Measurements from ENCODE around the gene KLK14. TPM values are rescaled to one million over a fixed set of nuclear protein-coding genes. Genes with fewer than 3 reads are reported as not detected.

KLK14 gene
- polyA plus RNA-seq, 5 donors: 0.13 to 0.31 (median 0.23) TPM; not detected in 1

DNA sequence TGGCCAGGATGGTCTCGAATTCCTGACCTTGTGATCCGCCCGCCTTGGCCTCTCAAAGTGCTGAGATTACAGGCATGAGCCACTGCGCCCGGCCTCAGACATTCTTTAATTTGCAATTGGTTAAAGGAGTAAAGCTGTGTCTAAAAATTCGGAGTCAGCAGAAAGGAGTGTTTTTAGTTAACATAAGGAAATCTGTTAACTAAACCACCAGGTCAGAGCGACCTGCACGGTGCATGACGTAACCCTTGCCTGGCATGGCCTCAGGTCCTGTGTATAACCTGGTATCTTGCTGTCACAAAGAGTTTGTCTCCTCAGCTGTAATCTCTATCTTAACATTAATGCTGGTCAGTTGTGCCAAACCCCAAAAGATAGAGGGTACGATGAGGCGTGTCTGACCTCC lies 38.4 kb downstream of the KLK14 start:
- no peak for DNase-seq

DNA sequence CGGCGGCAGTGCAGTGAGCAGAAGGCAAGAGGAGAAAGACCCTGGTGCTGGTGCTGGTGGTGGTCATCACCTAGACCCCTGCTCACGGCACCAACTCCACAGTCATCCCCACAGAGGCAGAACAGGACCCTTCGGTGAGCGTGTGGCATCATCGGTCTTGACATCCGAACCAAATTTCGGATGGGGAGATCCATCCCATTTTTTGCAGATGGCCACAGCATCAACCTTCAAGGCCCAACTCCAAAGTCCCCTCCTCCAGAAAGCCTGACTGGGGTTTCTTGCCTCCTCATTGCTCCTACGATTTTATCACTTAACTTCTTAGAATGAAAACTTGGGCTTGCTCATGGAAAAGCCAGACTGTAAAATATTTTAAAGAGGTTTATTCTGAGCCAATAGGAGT lies 39.2 kb downstream of the KLK14 start:
- DNase-seq: no peak

DNA sequence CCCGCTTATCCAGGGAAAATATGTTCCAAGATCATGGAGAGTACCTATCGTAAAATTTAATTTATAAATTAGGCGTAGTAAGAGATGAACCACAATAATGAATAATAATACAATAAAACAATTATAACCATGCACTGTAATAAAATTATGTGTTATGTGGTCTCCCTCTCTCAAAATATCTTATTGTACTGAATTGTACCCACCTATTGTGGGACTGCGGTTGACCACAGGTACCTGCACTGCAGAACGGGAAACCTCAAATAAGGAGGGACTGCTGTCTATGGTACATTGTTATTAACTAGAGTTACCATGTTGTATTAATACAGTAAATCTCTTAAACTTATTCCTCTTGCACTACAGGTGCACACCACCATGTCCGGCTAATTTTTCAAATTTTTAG lies 42.5 kb downstream of the KLK14 start:
- DNase-seq: no peak

- no peak for DNase-seq
These were observed 46.2 kb downstream of the KLK14 start for GRCh38 chr19:51036519-51036918.

- DNase-seq: no peak
These were observed 48.0 kb downstream of the KLK14 start, which contains the start of gene KLK12 for GRCh38 chr19:51034704-51035103. Gene KLK12, minus strand, starts transcription at chr19:51035002. Its CDS starts 381 bp downstream, at chr19:51034621.

DNA sequence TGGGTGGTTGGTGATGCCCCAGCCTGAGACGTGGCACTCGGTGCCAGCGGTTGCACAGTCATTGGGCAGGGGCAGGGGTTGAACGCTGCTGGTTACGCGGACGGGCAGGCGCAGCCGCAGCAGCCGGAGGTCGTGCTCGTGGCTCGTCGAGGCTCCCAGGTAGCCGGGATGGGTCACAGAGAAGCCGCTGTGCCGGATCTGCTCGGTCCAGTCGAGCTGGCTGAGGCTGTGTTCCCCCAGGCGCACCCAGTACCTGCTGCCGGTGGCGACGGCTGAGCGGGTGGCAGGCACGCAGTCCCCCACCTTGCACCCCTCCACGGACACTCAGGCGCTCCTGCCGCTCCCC lies 50.8 kb downstream of the KLK14 start:
- DNase-seq: no peak

GRCh38 chr19:51031220-51031879 lies 51.3 kb downstream of the KLK14 start:
- DNase-seq: no peak

DNA sequence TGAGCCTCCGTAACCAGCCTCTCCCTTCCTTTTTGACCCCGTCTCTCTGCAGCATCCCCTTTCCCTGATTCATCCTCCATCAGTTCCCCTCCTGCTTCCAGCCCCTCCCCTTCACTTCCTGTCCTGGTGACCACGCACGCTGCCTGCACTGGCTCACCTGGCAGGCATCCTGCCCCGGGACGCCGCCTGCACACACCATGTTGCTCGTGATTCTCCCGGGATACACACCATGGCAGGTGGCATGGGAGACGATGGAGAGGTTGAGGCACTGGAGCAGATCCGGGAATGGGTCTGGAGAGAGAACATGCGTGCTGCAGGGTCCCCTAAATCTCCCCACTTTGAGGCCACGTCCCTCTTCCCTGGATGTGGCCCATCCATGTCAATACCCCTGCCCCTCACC lies 52.1 kb downstream of the KLK14 start:
- no peak for DNase-seq

DNA sequence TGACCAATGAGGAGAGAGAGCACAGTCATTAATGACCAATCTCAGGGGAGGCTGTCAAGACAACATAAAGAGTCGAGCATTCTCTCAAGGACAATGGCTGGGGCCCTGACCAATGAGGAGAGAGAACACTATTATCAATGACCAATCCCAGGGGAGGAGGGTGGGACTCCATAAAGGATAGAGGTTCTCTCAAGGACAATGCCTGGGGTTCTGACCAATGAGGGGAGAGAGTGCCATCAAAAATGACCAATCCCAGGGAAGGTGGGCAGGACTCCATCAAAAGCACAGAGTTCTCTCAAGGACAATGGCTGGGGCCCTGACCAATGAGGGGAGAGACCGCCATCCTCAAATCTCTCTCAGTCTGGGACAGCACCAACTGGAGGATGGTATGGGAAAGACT lies 53.0 kb downstream of the KLK14 start:
- DNase-seq: no peak

Other genes with a start within 250 kb of the KLK14 start
- gene KLK15, start 249.3 kb downstream of the KLK14 start, polyA plus RNA-seq (ENCODE audit: insufficient read depth in 1 of 5, insufficient read length in 5 of 5, low replicate concordance in 1 of 5): not detected
- gene KLK3, start 228.0 kb downstream of the KLK14 start, polyA plus RNA-seq (ENCODE audit: insufficient read depth in 1 of 5, insufficient read length in 5 of 5, low replicate concordance in 1 of 5): not detected
- gene KLK2, start 209.4 kb downstream of the KLK14 start, polyA plus RNA-seq (ENCODE audit: insufficient read depth in 1 of 5, insufficient read length in 5 of 5, low replicate concordance in 1 of 5): under 1 TPM in 3 of 5 donors, not detected in 2; 0.16 to 0.24 (median 0.17) TPM
- gene KLK4, start 171.5 kb downstream of the KLK14 start, polyA plus RNA-seq (ENCODE audit: insufficient read depth in 1 of 5, insufficient read length in 5 of 5, low replicate concordance in 1 of 5): not detected
- under 1 TPM; 0.18 to 0.93 (median 0.56) TPM for gene KLK5, start 129.8 kb downstream of the KLK14 start, polyA plus RNA-seq (ENCODE audit: insufficient read depth in 1 of 5, insufficient read length in 5 of 5, low replicate concordance in 1 of 5)
- gene KLK6, start 113.3 kb downstream of the KLK14 start, polyA plus RNA-seq (ENCODE audit: insufficient read depth in 1 of 5, insufficient read length in 5 of 5, low replicate concordance in 1 of 5): under 1 TPM in 4 of 5 donors, not detected in 1; 0.15 to 0.37 (median 0.32) TPM
- under 1 TPM in 3 of 5 donors, not detected in 2; 0.12 to 0.31 (median 0.14) TPM for gene KLK7, start 99.0 kb downstream of the KLK14 start, polyA plus RNA-seq (ENCODE audit: insufficient read depth in 1 of 5, insufficient read length in 5 of 5, low replicate concordance in 1 of 5)
- gene KLK8, start 81.3 kb downstream of the KLK14 start, polyA plus RNA-seq (ENCODE audit: insufficient read depth in 1 of 5, insufficient read length in 5 of 5, low replicate concordance in 1 of 5): under 1 TPM in 1 of 5 donors, not detected in 4; 0.46 TPM
- 1 to 10 TPM in 3 of 5 donors, under 1 TPM in 2; 0.48 to 1.2 (median 1.1) TPM for gene KLK10, start 63.2 kb downstream of the KLK14 start, polyA plus RNA-seq (ENCODE audit: insufficient read depth in 1 of 5, insufficient read length in 5 of 5, low replicate concordance in 1 of 5)
- 1 to 10 TPM; 2.1 to 5.0 (median 3.6) TPM for gene KLK11, start 56.3 kb downstream of the KLK14 start, polyA plus RNA-seq (ENCODE audit: insufficient read depth in 1 of 5, insufficient read length in 5 of 5, low replicate concordance in 1 of 5)
- gene KLK12, start 47.9 kb downstream of the KLK14 start, polyA plus RNA-seq (ENCODE audit: insufficient read depth in 1 of 5, insufficient read length in 5 of 5, low replicate concordance in 1 of 5): under 1 TPM; 0.39 to 0.76 (median 0.59) TPM
- gene KLK13, start 17.8 kb downstream of the KLK14 start, polyA plus RNA-seq (ENCODE audit: insufficient read depth in 1 of 5, insufficient read length in 5 of 5, low replicate concordance in 1 of 5): under 1 TPM; 0.30 to 0.76 (median 0.38) TPM
- gene CTU1, start 25.5 kb upstream of the KLK14 start, polyA plus RNA-seq (ENCODE audit: insufficient read depth in 1 of 5, insufficient read length in 5 of 5, low replicate concordance in 1 of 5): 1 to 10 TPM; 1.7 to 4.4 (median 2.2) TPM
- gene SIGLEC9, start 42.0 kb upstream of the KLK14 start, polyA plus RNA-seq (ENCODE audit: insufficient read depth in 1 of 5, insufficient read length in 5 of 5, low replicate concordance in 1 of 5): 1 to 10 TPM in 2 of 5 donors, under 1 TPM in 3; 0.64 to 1.3 (median 0.84) TPM
- under 1 TPM; 0.54 to 0.82 (median 0.66) TPM for gene SIGLEC7, start 59.4 kb upstream of the KLK14 start, polyA plus RNA-seq (ENCODE audit: insufficient read depth in 1 of 5, insufficient read length in 5 of 5, low replicate concordance in 1 of 5)
- gene CD33, start 142.2 kb upstream of the KLK14 start, polyA plus RNA-seq (ENCODE audit: insufficient read depth in 1 of 5, insufficient read length in 5 of 5, low replicate concordance in 1 of 5): 1 to 10 TPM; 2.5 to 4.2 (median 3.5) TPM
- not detected for gene SIGLECL1, start 168.2 kb upstream of the KLK14 start, polyA plus RNA-seq (ENCODE audit: insufficient read depth in 1 of 5, insufficient read length in 5 of 5, low replicate concordance in 1 of 5)
- 1 to 10 TPM in 4 of 5 donors, under 1 TPM in 1; 0.63 to 2.5 (median 2.1) TPM for gene IGLON5, start 228.8 kb upstream of the KLK14 start, polyA plus RNA-seq (ENCODE audit: insufficient read depth in 1 of 5, insufficient read length in 5 of 5, low replicate concordance in 1 of 5)